HUES6 (cell line): ENCODE data around the gene PRAME.
A peak's percentile ranks its signal among the peaks of the same experiment; 100 is the strongest.
"Not testable (repeated sequence)": the region's sequence is repeated elsewhere in the genome, so short reads cannot be mapped to it uniquely, and the experiment has no call there.

Experiments used
- H3K27ac ChIP-seq: 2 replicates; pipeline ENCODE4 v1.7.0; 2013; ENCODE audit warnings: low read depth, mild to moderate bottlenecking, low read length, inconsistent platforms
- H3K27me3 ChIP-seq: 2 replicates; pipeline ENCODE4 v1.6.1; 2013; ENCODE audit warnings: low read length; ENCODE audit not compliant: control insufficient read depth, insufficient read depth
- H3K36me3 ChIP-seq: 2 replicates; pipeline ENCODE4 v1.6.1; 2013; ENCODE audit warnings: low read length; ENCODE audit not compliant: control insufficient read depth, insufficient read depth
- H3K4me1 ChIP-seq: 2 replicates; pipeline ENCODE4 v1.6.1; 2013; ENCODE audit warnings: low read length; ENCODE audit not compliant: control insufficient read depth, insufficient read depth
- H3K4me3 ChIP-seq: 2 replicates; pipeline ENCODE4 v1.5.1; 2013; ENCODE audit warnings: low read depth, low read length
- H3K9ac ChIP-seq: one replicate; pipeline ENCODE4 v1.6.1; 2013; ENCODE audit warnings: mild to moderate bottlenecking, low read length
- H3K9me3 ChIP-seq: 2 replicates; pipeline ENCODE4 v1.6.1; 2013; ENCODE audit warnings: low read depth, low read length; ENCODE audit not compliant: control insufficient read depth, insufficient read depth

PRAME gene

DNA sequence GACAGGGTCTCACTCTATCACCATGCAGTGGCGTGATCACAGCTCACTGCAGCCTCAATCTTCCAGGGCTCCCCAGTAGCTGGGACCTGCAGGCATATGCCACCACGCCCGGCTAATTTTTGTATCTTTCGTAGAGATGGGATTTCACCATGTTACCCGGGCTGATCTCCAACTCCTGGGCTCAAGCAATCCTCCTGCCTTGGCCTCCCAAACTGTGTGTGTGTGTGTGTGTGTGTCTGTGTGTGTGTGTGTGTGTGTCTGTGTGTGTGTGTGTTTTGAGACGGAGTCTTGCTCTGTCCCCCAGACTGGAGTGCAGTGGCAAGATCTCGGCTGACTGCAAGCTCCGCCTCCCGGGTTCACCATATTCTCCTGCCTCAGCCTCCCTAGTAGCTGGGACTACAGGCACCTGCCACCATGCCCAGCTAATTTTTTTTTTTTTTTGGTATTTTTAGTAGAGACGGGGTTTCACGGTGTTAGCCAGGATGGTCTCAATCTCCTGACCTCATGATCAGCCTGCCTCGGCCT is 26.5 kb downstream of the PRAME start:
- not testable (repeated sequence) for H3K27ac ChIP-seq, H3K4me3 ChIP-seq

DNA sequence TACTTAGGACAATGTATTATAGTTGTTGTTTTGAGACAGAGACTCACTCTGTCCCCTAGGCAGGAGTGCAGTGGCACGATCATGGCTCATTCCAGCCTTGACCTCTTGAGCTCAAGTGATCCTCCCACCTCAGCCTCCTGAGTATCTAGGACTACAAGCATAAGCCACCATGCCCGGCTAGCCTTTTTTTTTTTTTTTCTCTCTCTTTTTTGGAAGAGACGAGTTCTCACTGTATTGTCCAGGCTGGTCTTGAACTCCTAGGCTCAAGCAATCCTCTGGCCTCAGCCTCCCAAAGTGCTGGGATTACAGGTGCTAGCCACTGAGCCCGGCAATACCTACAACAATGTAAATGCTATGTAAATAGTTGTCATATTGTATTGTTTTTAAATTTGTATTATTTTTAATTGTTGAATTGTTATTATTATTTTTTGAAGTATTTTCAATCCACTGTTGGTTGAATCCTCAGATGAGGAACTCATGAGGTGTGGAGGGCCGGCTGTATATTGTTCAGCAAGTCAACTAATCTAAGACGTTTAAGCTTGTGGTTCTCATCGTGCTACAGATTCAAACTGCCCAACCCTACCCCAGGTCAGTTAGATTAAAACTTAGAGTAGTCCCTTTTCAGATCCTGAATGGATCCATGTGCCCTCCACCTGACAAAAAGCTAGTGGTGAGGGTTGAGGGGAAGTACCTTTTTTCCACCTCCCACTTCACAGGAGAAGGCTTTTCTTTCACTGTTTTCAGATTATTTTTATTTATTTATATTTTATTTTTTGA is 27.1 kb downstream of the PRAME start:
- no peaks in the 10 kb centered on the region for H3K4me1 ChIP-seq
- no peaks in the 10 kb centered on the region for H3K9me3 ChIP-seq
- H3K27ac ChIP-seq = no peak overlapping the region
- H3K27me3 ChIP-seq = peaks cover 71% of the 10 kb centered on the region
- H3K4me3 ChIP-seq = no peak overlapping the region
- H3K36me3 ChIP-seq = no peaks in the 10 kb centered on the region
- H3K9ac ChIP-seq = no peak overlapping the region

More for the DNA sequence above, 26.5 kb downstream of the PRAME start:
- H3K27me3 ChIP-seq = peaks cover 73% of the 10 kb centered on the region
- H3K4me1 ChIP-seq, H3K36me3 ChIP-seq, H3K9me3 ChIP-seq, H3K9ac ChIP-seq: not testable (repeated sequence)

DNA sequence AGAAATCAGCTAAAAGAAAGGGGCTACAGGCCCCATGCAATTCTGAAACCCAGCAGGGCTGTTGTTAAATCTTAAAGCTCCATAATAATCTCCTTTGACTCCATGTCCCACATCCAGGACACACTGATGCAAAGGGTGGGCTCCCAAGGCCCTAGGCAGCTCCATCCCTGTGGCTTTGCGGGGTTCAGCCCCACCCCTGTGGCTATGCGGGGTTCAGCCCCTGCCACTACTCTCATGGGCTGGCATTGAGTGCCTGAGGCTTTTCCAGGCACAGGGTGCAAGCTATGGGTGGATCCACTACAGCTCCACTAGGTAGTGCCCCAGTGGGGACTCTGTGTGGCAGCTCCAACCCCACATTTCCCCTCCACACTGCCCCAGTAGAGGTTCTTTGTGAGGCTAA is 30.3 kb downstream of the PRAME start:
- no peaks in the 10 kb centered on the region for H3K4me1 ChIP-seq
- no peaks in the 10 kb centered on the region for H3K9me3 ChIP-seq
- H3K27ac ChIP-seq = no peak overlapping the region
- H3K36me3 ChIP-seq = no peaks in the 10 kb centered on the region
- no peak overlapping the region for H3K4me3 ChIP-seq
- H3K27me3 ChIP-seq = peaks cover 73% of the 10 kb centered on the region
- no peak overlapping the region for H3K9ac ChIP-seq

DNA sequence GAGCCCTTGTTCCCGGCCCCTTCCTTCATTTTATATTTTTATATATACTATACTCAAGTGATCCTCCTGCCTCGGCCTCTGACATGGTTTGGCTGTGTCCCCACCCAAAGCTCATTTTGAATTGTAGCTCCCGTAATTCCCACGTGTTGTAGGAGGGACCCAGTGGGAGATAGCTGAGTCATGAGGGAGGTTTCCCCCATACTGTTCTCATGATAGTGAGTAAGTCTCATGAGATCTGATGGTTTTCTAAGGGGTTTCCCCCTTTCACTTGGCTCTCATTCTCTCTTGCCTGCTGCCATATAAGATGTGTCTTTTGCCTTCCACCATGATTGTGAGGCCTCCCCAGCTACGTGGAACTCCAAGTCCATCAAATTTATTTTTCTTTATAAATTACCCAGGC is 31.8 kb downstream of the PRAME start:
- Histone ChIP-seq H3K9me3 (no peaks in the 10 kb centered on the region), H3K4me3 (no peak overlapping the region), H3K9ac (no peak overlapping the region), H3K27me3 (peaks cover 72% of the 10 kb centered on the region), H3K36me3 (no peaks in the 10 kb centered on the region), H3K27ac (no peak overlapping the region), H3K4me1 (no peaks in the 10 kb centered on the region)

DNA sequence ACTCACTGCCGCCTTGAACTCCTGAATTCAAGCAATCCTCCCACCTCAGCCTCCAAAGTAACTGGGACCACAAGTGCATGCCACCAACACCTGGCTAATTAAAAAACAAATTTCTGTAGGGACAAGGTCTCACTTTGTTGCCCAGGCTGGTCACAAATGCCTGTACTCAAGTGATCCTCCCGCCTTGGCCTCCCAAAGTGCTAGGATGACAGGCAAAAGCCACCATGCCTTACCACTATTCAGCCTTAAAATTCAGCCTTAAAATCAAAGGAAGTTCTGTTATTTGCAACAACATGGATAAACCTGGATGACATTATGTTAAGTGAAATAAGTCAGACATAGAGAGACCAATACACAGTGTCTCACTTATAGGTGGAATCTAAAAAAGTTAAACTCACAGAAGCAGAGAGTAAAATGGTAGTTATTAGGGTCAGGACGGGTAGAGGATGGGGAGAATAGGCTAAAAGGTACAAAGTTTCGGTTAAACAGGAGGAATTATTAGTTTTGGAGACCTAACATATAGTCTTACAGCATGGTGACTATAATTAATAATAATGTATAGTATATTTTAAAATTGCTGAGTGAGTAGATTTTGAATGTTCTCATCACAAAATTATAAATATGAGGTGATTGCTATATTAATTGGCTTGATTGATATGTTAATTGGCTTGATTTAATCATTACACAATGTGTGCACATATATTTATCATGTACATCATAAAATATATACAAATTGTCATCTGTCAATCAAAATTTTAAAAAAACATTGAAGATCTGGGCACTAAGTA is 32.7 kb downstream of the PRAME start:
- H3K27me3 ChIP-seq = peaks cover 72% of the 10 kb centered on the region
- no peak overlapping the region for H3K4me3 ChIP-seq
- no peaks in the 10 kb centered on the region for H3K4me1 ChIP-seq
- no peaks in the 10 kb centered on the region for H3K36me3 ChIP-seq
- H3K9me3 ChIP-seq = no peaks in the 10 kb centered on the region
- H3K9ac ChIP-seq = no peak overlapping the region
- no peak overlapping the region for H3K27ac ChIP-seq

DNA sequence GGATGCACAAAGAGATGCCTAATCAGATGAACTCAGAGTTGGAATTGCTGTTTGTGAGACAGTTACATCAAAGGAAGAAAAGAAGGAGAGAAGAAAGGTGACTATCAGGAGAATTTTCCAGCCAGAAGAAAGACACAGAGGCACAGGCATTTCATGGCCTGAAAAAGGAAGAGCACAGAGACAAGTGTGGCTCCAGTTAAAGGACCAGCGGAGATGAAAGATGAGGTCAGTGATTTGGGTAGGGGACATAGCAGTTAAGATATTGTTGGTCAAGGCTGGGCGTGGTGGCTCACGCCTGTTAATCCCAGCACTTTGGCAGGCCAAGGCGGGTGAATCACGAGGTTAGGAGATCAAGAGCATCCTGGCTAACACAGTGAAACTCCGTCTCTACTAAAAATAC is 35.6 kb downstream of the PRAME start:
- peaks cover 74% of the 10 kb centered on the region for H3K27me3 ChIP-seq
- peaks cover 12% of the 10 kb centered on the region; the same call in 1 of the 2 replicates for H3K4me1 ChIP-seq
- H3K4me3 ChIP-seq = no peak overlapping the region
- no peak overlapping the region for H3K27ac ChIP-seq
- H3K36me3 ChIP-seq = no peaks in the 10 kb centered on the region
- no peak overlapping the region for H3K9ac ChIP-seq
- no peaks in the 10 kb centered on the region for H3K9me3 ChIP-seq

DNA sequence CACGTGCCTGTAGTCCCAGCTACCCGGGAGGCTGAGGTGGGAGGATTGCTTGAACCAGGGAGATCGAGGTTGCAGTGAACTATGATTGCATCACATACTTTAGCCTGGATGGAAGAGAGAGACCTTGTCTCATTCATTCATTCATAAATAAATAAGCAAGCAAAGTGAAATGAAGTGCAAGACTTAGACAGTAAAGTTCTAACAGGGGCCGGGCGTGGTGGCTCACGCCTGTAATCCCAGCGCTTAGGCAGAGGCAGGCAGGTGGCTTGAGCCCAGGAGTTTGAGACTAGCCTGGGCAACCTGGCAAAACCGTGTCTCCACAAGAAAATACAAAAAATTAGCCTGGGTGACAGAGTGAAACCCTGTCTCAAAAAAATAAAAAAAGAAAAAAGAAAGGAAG is 37.4 kb downstream of the PRAME start:
- H3K4me3 ChIP-seq = no peak overlapping the region
- no peaks in the 10 kb centered on the region for H3K36me3 ChIP-seq
- H3K4me1 ChIP-seq = peaks cover 12% of the 10 kb centered on the region; the same call in 1 of the 2 replicates
- no peak overlapping the region for H3K9ac ChIP-seq
- no peaks in the 10 kb centered on the region for H3K9me3 ChIP-seq
- peaks cover 73% of the 10 kb centered on the region for H3K27me3 ChIP-seq
- H3K27ac ChIP-seq = no peak overlapping the region

DNA sequence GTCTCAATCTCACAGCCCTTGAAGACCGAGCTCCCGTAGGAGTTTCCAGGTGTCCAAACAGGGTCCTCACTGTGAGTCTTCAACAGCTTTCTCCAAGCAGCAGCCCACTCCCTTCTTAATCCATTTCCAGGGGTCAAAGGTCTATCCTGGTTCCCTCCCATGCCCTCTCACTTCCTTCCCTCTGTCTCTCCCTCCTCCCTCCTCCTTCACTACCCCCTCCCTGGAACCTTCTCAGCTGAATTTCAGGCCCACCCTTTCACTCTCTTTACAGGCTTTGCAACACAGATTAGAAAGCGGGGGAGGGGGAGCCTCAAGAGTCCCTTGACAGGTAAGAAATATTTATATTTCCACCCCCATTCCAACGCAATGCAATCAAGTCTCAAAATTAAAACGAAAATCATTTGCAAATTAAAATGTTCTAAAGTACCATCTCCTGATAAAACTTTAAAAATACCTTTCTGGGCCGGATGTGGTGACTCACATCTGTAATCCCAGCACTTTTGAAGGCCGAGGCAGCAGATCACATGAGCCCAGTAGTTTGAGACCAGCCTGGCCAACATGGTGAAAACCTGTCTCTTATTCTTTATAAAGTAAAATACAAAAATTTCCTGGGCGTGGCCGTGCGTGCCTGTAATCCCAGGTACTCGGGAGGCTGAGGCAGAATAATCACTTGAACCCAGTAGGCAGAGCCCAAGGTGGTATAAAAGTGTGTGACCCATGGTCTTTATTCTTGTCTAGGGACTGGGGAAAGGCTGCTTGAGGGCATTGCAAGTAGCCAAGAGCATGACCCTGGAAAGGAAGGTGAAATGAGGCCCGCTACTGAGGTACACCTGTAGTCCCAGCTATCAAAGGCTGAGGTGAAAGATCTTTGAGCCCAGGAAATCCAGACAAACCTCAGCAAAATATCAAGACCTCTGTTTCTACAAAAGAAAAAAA is 38.1 kb downstream of the PRAME start:
- Histone ChIP-seq H3K9me3 (no peaks in the 10 kb centered on the region), H3K4me1 (peaks cover 12% of the 10 kb centered on the region; the same call in 1 of the 2 replicates), H3K27ac (no peak overlapping the region), H3K27me3 (peaks cover 74% of the 10 kb centered on the region), H3K4me3 (no peak overlapping the region), H3K36me3 (no peaks in the 10 kb centered on the region), H3K9ac (no peak overlapping the region)

DNA sequence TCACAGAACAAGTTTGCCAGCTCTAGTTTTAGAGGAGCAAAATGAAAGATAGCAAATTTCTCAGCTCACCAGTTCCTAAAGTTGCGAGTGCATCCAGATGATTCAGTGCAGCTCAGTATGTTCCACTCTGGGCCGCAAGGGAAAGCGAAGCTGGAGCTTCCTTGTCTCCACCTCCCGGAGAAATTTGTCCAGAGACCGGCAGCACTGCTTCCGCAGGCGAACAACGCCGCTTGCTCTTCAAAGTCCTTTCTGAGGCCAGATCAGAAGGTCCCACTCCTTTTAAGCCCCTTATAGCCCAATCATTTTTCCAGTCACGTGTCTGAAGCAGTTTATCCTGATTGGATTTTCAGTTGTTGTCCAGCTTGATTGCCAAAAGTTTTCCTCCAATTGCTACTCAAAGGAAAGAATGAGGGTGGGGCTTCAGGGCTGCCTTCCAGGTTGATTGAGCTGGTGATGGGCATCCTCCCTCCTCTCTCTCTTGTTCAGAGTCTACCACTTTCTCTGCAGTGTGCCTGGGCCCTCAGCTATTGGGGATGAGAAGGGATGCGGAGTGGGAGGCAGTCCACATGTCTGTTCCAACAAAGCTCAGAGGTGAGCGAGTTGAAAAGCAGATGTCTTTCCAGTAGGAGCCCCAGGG is 38.9 kb downstream of the PRAME start, which contains the start of gene ZNF280A:
Gene ZNF280A (minus strand): TSS at position 251 of the 637 bp plus-strand sequence. CDS start 4,640 bp downstream, outside the sequence.
- H3K9ac ChIP-seq = no peak within 1 kb of the TSS
- no peak within 1 kb of the TSS for H3K27ac ChIP-seq
- H3K36me3 ChIP-seq = no peaks in the 10 kb centered on the region
- H3K4me3 ChIP-seq = 0 out of 2 replicates have a peak within 1 kb of the TSS, but pooled peaks have one; percentile 13
- H3K4me1 ChIP-seq = peaks cover 12% of the 10 kb centered on the region; the same call in 1 of the 2 replicates
- H3K9me3 ChIP-seq = no peaks in the 10 kb centered on the region
- peaks cover 74% of the 10 kb centered on the region for H3K27me3 ChIP-seq

DNA sequence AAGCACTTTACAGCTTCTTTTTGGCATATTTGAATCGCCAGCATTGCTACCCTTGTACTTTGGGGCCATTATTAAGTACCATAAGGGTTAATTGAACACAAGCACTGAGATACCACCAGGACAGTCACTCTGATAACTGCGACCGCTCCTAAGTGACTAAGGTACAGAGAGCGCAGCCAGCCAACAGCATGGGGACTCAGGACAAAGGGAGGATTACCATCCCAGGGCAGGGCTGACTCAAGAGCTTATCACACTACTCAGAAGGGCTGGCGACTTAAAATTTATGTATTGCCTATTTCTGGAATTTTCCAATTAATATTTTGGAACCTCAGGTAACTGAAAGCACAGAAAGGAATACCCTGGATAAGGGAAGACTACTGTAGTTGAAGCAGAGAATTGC is 39.5 kb downstream of the PRAME start:
- no peak overlapping the region for H3K27ac ChIP-seq
- peaks cover 12% of the 10 kb centered on the region; the same call in 1 of the 2 replicates for H3K4me1 ChIP-seq
- H3K27me3 ChIP-seq = peaks cover 75% of the 10 kb centered on the region
- no peaks in the 10 kb centered on the region for H3K36me3 ChIP-seq
- no peaks in the 10 kb centered on the region for H3K9me3 ChIP-seq
- H3K9ac ChIP-seq = no peak overlapping the region
- H3K4me3 ChIP-seq = 0 out of 2 replicates have a peak overlapping the region, but pooled peaks have one; percentile 13
